GM06990 (cell line): Measurements from ENCODE around the gene SRSF7.
"Not testable (repeated sequence)": the region's sequence is repeated elsewhere in the genome, so short reads cannot be mapped to it uniquely, and the experiment has no call there.

Experiments used
- DNase-seq: peaks from one replicate; pipeline ENCODE4 v3.0.0-alpha.2; 2011; ENCODE audit not compliant: insufficient read length; ENCODE audit errors: extremely low read depth
- H3K27me3 ChIP-seq: replicated peaks from 2 replicates; pipeline ENCODE4 v1.6.0; 2011; ENCODE audit warnings: low read length; ENCODE audit not compliant: control insufficient read depth, insufficient read depth
- H3K36me3 ChIP-seq: 2 replicates; pipeline ENCODE4 v1.5.1; 2011; ENCODE audit warnings: low read length; ENCODE audit not compliant: control insufficient read depth, insufficient read depth
- H3K4me3 ChIP-seq: replicated peaks from 2 replicates; pipeline ENCODE4 v1.5.1; 2011; ENCODE audit warnings: low read depth, mild to moderate bottlenecking, control low read depth, low read length
- TF ChIP-seq, protein P1 (sequence below): IDR thresholded peaks from 2 replicates; pipeline ENCODE4 v1.5.1; 2011; ENCODE audit warnings: low read length, control low read depth, mild to moderate bottlenecking, inconsistent platforms; ENCODE audit not compliant: insufficient read depth, poor library complexity, severe bottlenecking

The SRSF7 gene

DNA sequence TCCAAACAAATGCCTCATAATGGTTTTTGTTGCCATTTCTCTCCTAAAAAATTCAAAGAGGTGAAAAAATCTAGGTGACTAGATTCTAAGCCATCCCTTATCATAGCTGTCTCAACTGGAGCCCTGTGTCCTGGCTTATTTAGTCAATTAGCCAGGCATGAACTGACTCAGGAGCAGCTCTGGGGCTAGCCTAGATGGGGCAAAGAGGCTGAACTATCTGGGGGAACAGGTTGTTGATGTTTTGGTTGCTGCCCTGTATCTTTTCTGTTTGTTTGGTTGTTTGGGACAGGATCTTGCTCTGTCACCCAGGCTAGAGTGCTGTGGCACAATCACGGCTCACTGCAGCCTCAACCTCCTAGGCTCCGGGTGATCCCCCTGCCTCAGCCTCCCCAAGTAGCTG is 41.6 kb upstream of the SRSF7 start:
- Histone ChIP-seq H3K27me3 (no peaks in the 10 kb centered on the region), H3K4me3 (no peak overlapping the region), H3K36me3 (no peaks in the 10 kb centered on the region)
- no peak for DNase-seq
- TF ChIP-seq, protein P1, sequence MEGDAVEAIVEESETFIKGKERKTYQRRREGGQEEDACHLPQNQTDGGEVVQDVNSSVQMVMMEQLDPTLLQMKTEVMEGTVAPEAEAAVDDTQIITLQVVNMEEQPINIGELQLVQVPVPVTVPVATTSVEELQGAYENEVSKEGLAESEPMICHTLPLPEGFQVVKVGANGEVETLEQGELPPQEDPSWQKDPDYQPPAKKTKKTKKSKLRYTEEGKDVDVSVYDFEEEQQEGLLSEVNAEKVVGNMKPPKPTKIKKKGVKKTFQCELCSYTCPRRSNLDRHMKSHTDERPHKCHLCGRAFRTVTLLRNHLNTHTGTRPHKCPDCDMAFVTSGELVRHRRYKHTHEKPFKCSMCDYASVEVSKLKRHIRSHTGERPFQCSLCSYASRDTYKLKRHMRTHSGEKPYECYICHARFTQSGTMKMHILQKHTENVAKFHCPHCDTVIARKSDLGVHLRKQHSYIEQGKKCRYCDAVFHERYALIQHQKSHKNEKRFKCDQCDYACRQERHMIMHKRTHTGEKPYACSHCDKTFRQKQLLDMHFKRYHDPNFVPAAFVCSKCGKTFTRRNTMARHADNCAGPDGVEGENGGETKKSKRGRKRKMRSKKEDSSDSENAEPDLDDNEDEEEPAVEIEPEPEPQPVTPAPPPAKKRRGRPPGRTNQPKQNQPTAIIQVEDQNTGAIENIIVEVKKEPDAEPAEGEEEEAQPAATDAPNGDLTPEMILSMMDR, result no peak

GRCh38 chr2:38792321-38792720 is 41.2 kb upstream of the SRSF7 start:
- H3K36me3 ChIP-seq, DNase-seq, H3K27me3 ChIP-seq, H3K4me3 ChIP-seq: not testable (repeated sequence)

DNA sequence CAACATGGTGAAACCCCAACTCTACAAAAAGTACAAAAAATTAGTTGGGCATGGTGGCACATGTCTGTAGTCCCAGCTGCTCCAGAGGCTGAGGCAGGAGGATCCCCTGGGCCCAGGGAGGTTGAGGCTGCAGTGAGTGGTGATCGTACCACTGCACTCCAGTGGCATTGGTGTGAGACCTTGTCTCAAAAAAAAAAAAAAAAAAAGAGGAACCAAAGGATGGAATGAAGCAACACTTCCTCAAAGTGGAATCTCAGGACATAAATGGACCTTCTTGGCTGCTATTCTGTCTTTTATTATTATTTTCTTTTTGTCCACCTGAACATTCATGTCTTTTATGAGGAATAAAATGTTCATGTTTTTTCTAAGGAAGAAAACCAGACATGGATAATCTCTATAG is 40.6 kb upstream of the SRSF7 start:
- TF ChIP-seq, protein P1, result no peak
- Histone ChIP-seq H3K36me3 (no peaks in the 10 kb centered on the region), H3K4me3 (no peak overlapping the region), H3K27me3 (no peaks in the 10 kb centered on the region)
- DNase-seq, result no peak

DNA sequence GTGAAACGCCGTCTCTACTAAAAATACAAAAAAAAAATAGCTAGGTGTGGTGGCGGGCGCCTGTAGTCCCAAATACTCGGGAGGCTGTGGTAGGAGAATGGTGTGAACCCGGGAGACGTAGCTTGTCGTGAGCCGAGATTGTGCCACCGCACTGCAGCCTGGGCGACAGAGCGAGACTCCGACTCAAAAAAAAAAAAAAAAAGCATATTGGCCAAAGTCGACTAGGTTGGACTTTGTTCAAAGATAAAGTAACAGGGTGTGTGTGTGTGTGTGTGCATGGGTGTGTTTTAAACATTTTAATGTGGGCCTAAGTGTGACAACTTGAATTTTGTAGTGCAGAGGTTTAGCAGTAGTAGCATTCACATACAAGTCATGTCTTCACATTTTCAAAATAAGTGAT is 38.5 kb upstream of the SRSF7 start:
- H3K4me3 ChIP-seq, result no peak overlapping the region
- TF ChIP-seq, protein P1, result no peak
- no peak for DNase-seq
- no peaks in the 10 kb centered on the region for H3K36me3 ChIP-seq
- H3K27me3 ChIP-seq, result no peaks in the 10 kb centered on the region

DNA sequence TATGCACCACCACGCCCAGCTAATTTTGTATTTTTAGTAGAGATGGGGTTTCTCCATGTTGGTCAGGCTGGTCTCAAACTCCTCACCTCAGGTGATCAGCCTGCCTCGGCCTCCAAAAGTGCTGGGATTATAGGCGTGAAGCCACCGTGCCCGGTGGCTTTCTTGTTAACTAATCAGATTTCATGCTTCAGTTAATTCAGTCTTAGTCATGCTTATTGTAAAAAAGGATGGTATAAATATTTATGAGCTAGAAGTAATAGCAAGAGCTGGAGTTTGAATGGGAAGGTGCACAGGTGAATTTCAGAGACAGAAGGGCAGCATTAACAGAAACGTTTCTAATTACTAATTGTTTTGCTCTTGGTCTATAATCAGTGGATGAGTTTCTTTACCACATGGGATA is 37.1 kb upstream of the SRSF7 start:
- H3K36me3 ChIP-seq, result no peaks in the 10 kb centered on the region
- TF ChIP-seq, protein P1, result no peak
- no peaks in the 10 kb centered on the region for H3K27me3 ChIP-seq
- no peak for DNase-seq
- no peak overlapping the region for H3K4me3 ChIP-seq

GRCh38 chr2:38783586-38783985 is 32.4 kb upstream of the SRSF7 start:
- H3K4me3 ChIP-seq, result no peak overlapping the region
- no peaks in the 10 kb centered on the region for H3K27me3 ChIP-seq
- peaks cover 2% of the 10 kb centered on the region for H3K36me3 ChIP-seq
- TF ChIP-seq, protein P1, result no peak
- DNase-seq, result no peak

- Histone ChIP-seq H3K36me3 (peaks cover 2% of the 10 kb centered on the region), H3K27me3 (no peaks in the 10 kb centered on the region), H3K4me3 (peak overlapping the region; percentile 91)
- TF ChIP-seq, protein P1, result no peak
- DNase-seq, result no peak
These were observed 27.5 kb upstream of the SRSF7 start for GRCh38 chr2:38778687-38779082.
